ENCODE measurements around the gene SPTY2D1.
A peak's percentile ranks its signal among the peaks of the same experiment; 100 is the strongest.
"Not testable (repeated sequence)": the region's sequence is repeated elsewhere in the genome, so short reads cannot be mapped to it uniquely, and the experiment has no call there.

The SPTY2D1 gene

GRCh38 chr11:18650859-18651557 lies 16.9 kb upstream of the SPTY2D1 start:
- H3K27me3 ChIP-seq (ENCODE audit: insufficient read depth, poor library complexity, severe bottlenecking) = no peaks in the 10 kb centered on the region
- TF ChIP-seq POLR2AphosphoS5 (IDR thresholded peaks at IDR 0.05; ENCODE audit: low read depth) (peak; percentile 74), GABPA (IDR thresholded peaks at IDR 0.05; ENCODE audit: low read depth) (0 out of 2 replicates have a peak, but pooled peaks have one; percentile 18), CTCF (IDR thresholded peaks at IDR 0.05; ENCODE audit: insufficient read depth, low read length) (peak; percentile 95), REST (IDR thresholded peaks at IDR 0.05; ENCODE audit: insufficient replicate concordance, low read depth) (peak; percentile 35), SPI1 (IDR thresholded peaks at IDR 0.05; ENCODE audit: borderline replicate concordance, low read depth) (peak; percentile 8; the same call in 1 of the 2 replicates)
- H3K27ac ChIP-seq (replicated peaks) = peak overlapping the region; percentile 51
- peak; percentile 76 to 91 for DNase-seq (ENCODE audit: low read depth in 1 of 2, low spot score in 1 of 2)
- peak overlapping the region; percentile 48 for H3K4me3 ChIP-seq (replicated peaks; ENCODE audit: insufficient read depth, low read length)

GRCh38 chr11:18650353-18650752 lies 16.2 kb upstream of the SPTY2D1 start:
- Histone ChIP-seq H3K27me3 (ENCODE audit: insufficient read depth, poor library complexity, severe bottlenecking) (no peaks in the 10 kb centered on the region), H3K4me3 (replicated peaks; ENCODE audit: insufficient read depth, low read length) (no peak overlapping the region), H3K27ac (replicated peaks) (peak overlapping the region; percentile 51)
- DNase-seq (ENCODE audit: low read depth in 1 of 2, low spot score in 1 of 2) = no peak
- TF ChIP-seq GABPA (IDR thresholded peaks at IDR 0.05; ENCODE audit: low read depth) = no peak
- no peak for TF ChIP-seq POLR2AphosphoS5 (IDR thresholded peaks at IDR 0.05; ENCODE audit: low read depth)

- H3K27me3 ChIP-seq (ENCODE audit: insufficient read depth, poor library complexity, severe bottlenecking); H3K27ac ChIP-seq (replicated peaks); H3K4me3 ChIP-seq (replicated peaks; ENCODE audit: insufficient read depth, low read length); DNase-seq (ENCODE audit: low read depth in 1 of 2, low spot score in 1 of 2): not testable (repeated sequence)
Measured at GRCh38 chr11:18643034-18643433, 8.9 kb upstream of the SPTY2D1 start.

GRCh38 chr11:18641677-18642076 lies 7.5 kb upstream of the SPTY2D1 start:
- Histone ChIP-seq H3K27me3 (ENCODE audit: insufficient read depth, poor library complexity, severe bottlenecking) (no peaks in the 10 kb centered on the region), H3K27ac (replicated peaks) (no peak overlapping the region), H3K4me3 (replicated peaks; ENCODE audit: insufficient read depth, low read length) (no peak overlapping the region)
- no peak for TF ChIP-seq SPI1 (IDR thresholded peaks at IDR 0.05; ENCODE audit: borderline replicate concordance, low read depth)
- TF ChIP-seq REST (IDR thresholded peaks at IDR 0.05; ENCODE audit: insufficient replicate concordance, low read depth) = no peak
- no peak for TF ChIP-seq POLR2AphosphoS5 (IDR thresholded peaks at IDR 0.05; ENCODE audit: low read depth)
- TF ChIP-seq GABPA (IDR thresholded peaks at IDR 0.05; ENCODE audit: low read depth) = no peak
- TF ChIP-seq CTCF (IDR thresholded peaks at IDR 0.05; ENCODE audit: insufficient read depth, low read length) = no peak
- no peak for DNase-seq (ENCODE audit: low read depth in 1 of 2, low spot score in 1 of 2)

Measured in HL-60 (cell line).